H1 (cell line): ENCODE measurements around the gene CRB2. TPM values are rescaled to one million over a fixed set of nuclear protein-coding genes. Genes with fewer than 3 reads are reported as not detected.

Experiments
- CTCF ChIA-PET: fragments of 300-600 bp; sonication (Branson Sonifier 250); formaldehyde crosslinking; loops from one replicate; lab custom pipeline; 2021; ENCODE audit not compliant: partially characterized antibody; lab: Charles Lee
- POLR2A ChIA-PET: fragments of 300-600 bp; sonication (Branson Sonifier 250); formaldehyde crosslinking; loops from one replicate; lab custom pipeline; 2021; ENCODE audit warnings: inconsistent platforms; ENCODE audit not compliant: partially characterized antibody; lab: Charles Lee
- DNase-seq, 2 experiments: peaks; one replicate each; pipeline versions ENCODE4 v3.0.0 to v3.0.0-alpha.2; 2010 to 2022; ENCODE audit warnings: low spot score in 2 of 2, low read depth in 1 of 2, mixed read lengths in 1 of 2
- FAIRE-seq: peaks from 2 replicates; lab custom pipeline; 2011; peaks lifted over from hg19 to GRCh38; lab: Jason Lieb, UNC
- H2AFZ ChIP-seq: 2 replicates; pipeline ENCODE4 v1.8.1; 2012; ENCODE audit warnings: low read length, inconsistent platforms
- H2AK5ac ChIP-seq: 2 replicates; pipeline ENCODE4 v1.6.1; 2013; ENCODE audit warnings: low read depth, low read length
- H2BK120ac ChIP-seq: replicated peaks from 2 replicates; pipeline ENCODE3; 2013; ENCODE audit warnings: low read depth, low read length, inconsistent platforms
- H2BK12ac ChIP-seq: 2 replicates; pipeline ENCODE4 v1.6.1; 2013; ENCODE audit warnings: low read depth, low read length
- H2BK15ac ChIP-seq: 2 replicates; pipeline ENCODE4 v1.6.1; 2013; ENCODE audit warnings: low read length
- H2BK20ac ChIP-seq: 2 replicates; pipeline ENCODE4 v1.6.1; 2013; ENCODE audit warnings: low read length
- H2BK5ac ChIP-seq: 2 replicates; pipeline ENCODE4 v1.6.1; 2013; ENCODE audit warnings: low read depth, low read length
- H3K14ac ChIP-seq: 2 replicates; pipeline ENCODE4 v1.6.1; 2013; ENCODE audit warnings: inconsistent platforms; ENCODE audit not compliant: insufficient read length
- H3K18ac ChIP-seq: 2 replicates; pipeline ENCODE4 v1.6.1; 2013; ENCODE audit warnings: low read length; ENCODE audit errors: extremely low read depth
- H3K23ac ChIP-seq: 2 replicates; pipeline ENCODE4 v1.6.1; 2013; ENCODE audit warnings: inconsistent platforms; ENCODE audit not compliant: insufficient read length
- H3K23me2 ChIP-seq: 2 replicates; pipeline ENCODE4 v1.6.1; 2013; ENCODE audit warnings: low read depth, low read length
- H3K27ac ChIP-seq: 2 replicates; pipeline ENCODE4 v1.6.1; 2011; ENCODE audit warnings: low read depth, low read length, inconsistent platforms
- H3K27me3 ChIP-seq, 4 experiments: replicated peaks in 1 of 4; 1 replicate in 1 of 4; 2 replicates in 3 of 4; pipeline versions ENCODE4 v1.6.1 to v1.8.1; 2011 to 2013; ENCODE audit warnings: low read length in 3 of 4, mild to moderate bottlenecking in 3 of 4, inconsistent platforms in 2 of 4, mixed read lengths in 2 of 4, moderate library complexity in 1 of 4; ENCODE audit not compliant: control insufficient read depth in 3 of 4, insufficient read depth in 3 of 4; ENCODE audit errors: extremely low read depth in 1 of 4
- H3K36me3 ChIP-seq, 4 experiments: 2 replicates each; pipeline versions ENCODE4 v1.6.1 to v1.8.1; 2011 to 2013; ENCODE audit warnings: mild to moderate bottlenecking in 4 of 4, low read length in 3 of 4, moderate library complexity in 2 of 4, control low read depth in 1 of 4, inconsistent platforms in 1 of 4; ENCODE audit not compliant: insufficient read depth in 4 of 4, control insufficient read depth in 2 of 4
- H3K4ac ChIP-seq: replicated peaks from 2 replicates; pipeline ENCODE3; 2013; ENCODE audit warnings: low read length, low read depth, mixed read lengths, inconsistent platforms; ENCODE audit not compliant: insufficient read length
- H3K4me1 ChIP-seq, 4 experiments: replicated peaks in 1 of 4; 1 replicate in 1 of 4; 2 replicates in 3 of 4; pipeline versions ENCODE4 v1.6.1 to v1.8.1; 2011 to 2013; ENCODE audit warnings: low read length in 3 of 4, inconsistent platforms in 2 of 4, mixed read lengths in 1 of 4; ENCODE audit not compliant: insufficient read depth in 4 of 4, control insufficient read depth in 3 of 4
- H3K4me2 ChIP-seq, 2 experiments: 2 replicates each; pipeline versions ENCODE4 v1.6.1 to v1.8.1; 2011 to 2013; ENCODE audit warnings: low read depth in 2 of 2, low read length in 2 of 2, control low read depth in 1 of 2, inconsistent platforms in 1 of 2, mild to moderate bottlenecking in 1 of 2; ENCODE audit not compliant: insufficient read depth in 1 of 2
- H3K4me3 ChIP-seq, 4 experiments: fragments of 200-600, 300-600 bp in 1 of 4; sonication (generic), shearing (Covaris generic), sonication (Bioruptor Twin) in 1 of 4; 2 replicates each; pipeline versions ENCODE4 v1.5.1 to v1.8.1; 2011 to 2016; ENCODE audit warnings: low read length in 4 of 4, low read depth in 3 of 4, control low read depth in 2 of 4, inconsistent platforms in 2 of 4, mild to moderate bottlenecking in 2 of 4, mixed read lengths in 1 of 4, moderate library complexity in 1 of 4; ENCODE audit not compliant: insufficient read depth in 2 of 4; ENCODE audit errors: extremely low read depth in 1 of 4
- H3K56ac ChIP-seq: replicated peaks from 2 replicates; pipeline ENCODE3; 2013; ENCODE audit warnings: low read depth, mild to moderate bottlenecking, mixed read lengths, low read length, inconsistent platforms; ENCODE audit not compliant: insufficient read length
- H3K79me1 ChIP-seq: 2 replicates; pipeline ENCODE4 v1.6.1; 2013; ENCODE audit warnings: low read depth, low read length, control low read depth
- H3K79me2 ChIP-seq, 2 experiments: 2 replicates each; pipeline versions ENCODE4 v1.6.1 to v1.8.1; 2012 to 2013; ENCODE audit warnings: low read length in 2 of 2, mild to moderate bottlenecking in 2 of 2, inconsistent platforms in 1 of 2; ENCODE audit not compliant: insufficient read depth in 2 of 2, control insufficient read depth in 1 of 2
- H3K9ac ChIP-seq, 4 experiments: replicated peaks in 1 of 4; 1 replicate in 1 of 4; 2 replicates in 3 of 4; pipeline versions ENCODE4 v1.6.1 to v1.8.1; 2011 to 2013; ENCODE audit warnings: low read depth in 3 of 4, low read length in 3 of 4, control low read depth in 2 of 4, mild to moderate bottlenecking in 2 of 4, moderate library complexity in 2 of 4, inconsistent platforms in 1 of 4; ENCODE audit errors: extremely low read depth in 1 of 4
- H3K9me3 ChIP-seq, 2 experiments: 2 replicates each; pipeline versions ENCODE4 v1.6.1 to v1.8.1; 2012 to 2013; ENCODE audit warnings: mild to moderate bottlenecking in 2 of 2, moderate library complexity in 2 of 2, control low read depth in 1 of 2, inconsistent platforms in 1 of 2, low read depth in 1 of 2, low read length in 1 of 2, mixed read lengths in 1 of 2; ENCODE audit not compliant: insufficient read depth in 2 of 2
- H4K20me1 ChIP-seq, 2 experiments: replicated peaks in 1 of 2; 2 replicates each; pipeline versions ENCODE3 to v1.8.1; 2011 to 2013; ENCODE audit warnings: inconsistent platforms in 2 of 2, low read length in 2 of 2, mild to moderate bottlenecking in 1 of 2; ENCODE audit not compliant: insufficient read depth in 2 of 2, control insufficient read depth in 1 of 2
- H4K5ac ChIP-seq: 2 replicates; pipeline ENCODE4 v1.6.1; 2013; ENCODE audit warnings: low read length, low read depth, mixed read lengths, inconsistent platforms; ENCODE audit not compliant: insufficient read length
- H4K8ac ChIP-seq: 2 replicates; pipeline ENCODE4 v1.8.0; 2013; ENCODE audit warnings: mild to moderate bottlenecking, moderate library complexity, low read length, inconsistent platforms; ENCODE audit not compliant: insufficient read depth; ENCODE audit errors: extremely low read depth
- H4K91ac ChIP-seq: replicated peaks from 2 replicates; pipeline ENCODE3; 2013; ENCODE audit warnings: low read length, mixed read lengths, inconsistent platforms; ENCODE audit not compliant: insufficient read length
- BRCA1 ChIP-seq: IDR thresholded peaks from 2 replicates; pipeline ENCODE4 v1.6.1; 2012; ENCODE audit warnings: low read depth, low read length, improper control_type of control experiment
- CBX8 ChIP-seq: fragments of 300-800, 300-1000 bp; sonication (generic); IDR thresholded peaks from 2 replicates; pipeline ENCODE4 v1.7.1; 2016; ENCODE audit warnings: low read depth, low read length, borderline replicate concordance
- CEBPB ChIP-seq: IDR thresholded peaks from 2 replicates; pipeline ENCODE4 v1.6.1; 2012; ENCODE audit warnings: low read depth, low read length
- CHD1 ChIP-seq: IDR thresholded peaks from 2 replicates; pipeline ENCODE4 v1.6.1; 2012; ENCODE audit warnings: low read depth, low read length, improper control_type of control experiment
- CREB1 ChIP-seq: IDR thresholded peaks from 2 replicates; pipeline ENCODE4 v1.6.1; 2012; ENCODE audit warnings: inconsistent platforms
- CTBP2 ChIP-seq: IDR thresholded peaks from 2 replicates; pipeline ENCODE4 v1.7.0; 2011; ENCODE audit warnings: borderline replicate concordance, mild to moderate bottlenecking, moderate library complexity, mixed read lengths, low read length; ENCODE audit not compliant: insufficient read depth, insufficient read length
- FOSL1 ChIP-seq: IDR thresholded peaks from 2 replicates; pipeline ENCODE4 v1.6.1; 2011; ENCODE audit warnings: mild to moderate bottlenecking, low read depth, low read length, moderate library complexity; ENCODE audit not compliant: insufficient read depth
- HDAC6 ChIP-seq: IDR thresholded peaks from one replicate; pipeline ENCODE4 v1.7.1; 2012; ENCODE audit warnings: low read depth, mild to moderate bottlenecking, inconsistent platforms, low read length, moderate library complexity
- SIX5 ChIP-seq: IDR thresholded peaks from 2 replicates; pipeline ENCODE4 v1.6.1; 2011; ENCODE audit warnings: mild to moderate bottlenecking, low read depth, low read length
- SP2 ChIP-seq: IDR thresholded peaks from 2 replicates; pipeline ENCODE4 v1.6.1; 2012; ENCODE audit warnings: mild to moderate bottlenecking, low read length, inconsistent platforms
- SP4 ChIP-seq: IDR thresholded peaks from 2 replicates; pipeline ENCODE4 v1.6.1; 2012; ENCODE audit warnings: low read length, inconsistent platforms
- SUZ12 ChIP-seq: fragments of 200-600 bp; sonication (generic); IDR thresholded peaks from 2 replicates; pipeline ENCODE4 v1.6.1; 2012; ENCODE audit warnings: mild to moderate bottlenecking, inconsistent platforms, low read length, moderate library complexity, mixed read lengths
- WGBS, 2 experiments: shearing (Covaris generic) in 1 of 2; methylation state at CpG; one replicate each; pipeline versions ENCODE4 v1.1.6 to v1.1.7; 2013 to 2015; ENCODE audit warnings: low lambda C conversion rate in 2 of 2, mixed read lengths in 2 of 2, inconsistent platforms in 1 of 2, low coverage in 1 of 2, missing lambda C conversion rate in 1 of 2; ENCODE audit not compliant: insufficient replicate concordance in 2 of 2, insufficient coverage in 1 of 2, insufficient read length in 1 of 2; ENCODE audit errors: extremely low coverage in 1 of 2, missing lambda C conversion rate in 1 of 2; 5-methylcytosine and 5-hydroxymethylcytosine counted together
- polyA plus RNA-seq, 7 experiments: library from polyadenylated mRNA; depleted of rRNA in 3 of 7; stranded (reverse) in 5 of 7; unstranded in 2 of 7; fragments of >200 nt in 5 of 7; fragments of 200-250 nt in 2 of 7; gene quantifications; 1 replicate in 5 of 7; 2 replicates in 1 of 7; 4 replicates in 1 of 7; pipeline versions ENCODE4 v1.2.1 to v1.2.3, GENCODE V29; 2011 to 2013; ENCODE audit warnings: missing spikeins in 2 of 7, mixed read lengths in 2 of 7
- total RNA-seq: library from RNA; stranded (reverse); fragmentation: NEBNext Ultra II Directional; extraction: Animal tissue kit (Norgen Biotek cat#: 25700); gene quantifications from 2 replicates; pipeline ENCODE4 v1.2.1, GENCODE V29; 2021

Gene CRB2
- total and polyA plus RNA-seq, 2 of the 8 experiments (the other 6 are each of a cell fraction or from before 2014, with no cell fraction given), result 4.0 to 8.4 TPM

DNA sequence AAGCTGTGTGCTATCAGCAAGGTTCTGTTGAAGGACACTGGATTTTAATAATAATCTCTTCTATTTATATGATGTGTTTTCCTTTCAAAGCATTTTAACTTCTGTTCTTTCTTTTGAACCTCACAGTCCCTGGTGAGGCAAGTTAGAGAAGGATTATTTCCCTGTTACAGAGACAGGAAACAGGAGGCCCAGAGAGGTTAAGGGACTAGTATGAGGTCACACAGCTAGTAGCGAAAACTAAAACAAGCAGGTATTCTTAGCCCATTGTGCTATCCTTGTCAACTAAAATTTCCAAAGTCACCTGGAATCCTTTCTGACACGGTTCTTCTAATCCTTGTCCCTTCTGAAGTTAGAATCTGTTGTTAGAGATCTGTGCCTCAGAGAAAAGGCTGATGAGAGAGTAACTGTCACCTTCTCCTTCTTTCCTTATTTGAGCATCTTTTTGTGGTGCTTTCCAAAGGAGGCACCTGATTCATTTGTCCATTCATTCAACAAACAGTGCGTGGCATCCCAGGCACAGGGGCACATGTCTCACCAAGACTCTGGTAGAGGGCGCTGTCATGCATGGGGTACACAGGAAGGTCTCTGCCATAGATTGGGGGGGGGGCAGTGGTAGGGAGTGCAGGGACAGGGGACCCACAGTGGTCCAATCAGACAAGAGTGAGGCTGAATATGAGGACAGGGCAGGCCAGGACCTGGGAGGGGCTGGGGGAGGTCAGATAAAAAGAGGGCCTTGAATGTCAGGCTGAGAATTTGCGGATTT, 61.5 kb downstream of the CRB2 start:
- WGBS, 2 experiments, result 89% methylated on average over 5 of the region's 5 CpGs; no CpG with 5 or more reads in 1 of the 2 experiments
- no peak for TF ChIP-seq CTBP2
- TF ChIP-seq HDAC6, result no peak
- TF ChIP-seq CREB1, result no peak
- TF ChIP-seq BRCA1, result no peak
- no peak for TF ChIP-seq CBX8
- no peak for TF ChIP-seq FOSL1
- no peak for TF ChIP-seq SP4
- no peak for TF ChIP-seq CHD1
- TF ChIP-seq SP2, result no peak
- no peak for TF ChIP-seq SIX5
- TF ChIP-seq CEBPB, result no peak
- TF ChIP-seq SUZ12, result no peak

More for the DNA sequence above, 61.5 kb downstream of the CRB2 start:
- POLR2A ChIA-PET, result no interaction called here
- Histone ChIP-seq H3K79me1 (no peaks in the 10 kb centered on the region), H3K14ac (no peak overlapping the region), H3K27me3 (no peaks in the 10 kb centered on the region), H3K56ac (no peak overlapping the region), H3K9ac (no peak overlapping the region), H2BK5ac (no peak overlapping the region), H2AK5ac (no peak overlapping the region), H4K8ac (no peak overlapping the region), H3K4me1 (peaks cover 5 to 14% (median 8%) of the 10 kb centered on the region in 4 experiments), H3K23ac (no peak overlapping the region), H3K4me3 (no peak overlapping the region), H4K5ac (no peak overlapping the region), H3K4ac (no peak overlapping the region), H3K36me3 (no peaks in the 10 kb centered on the region), H4K91ac (no peak overlapping the region), H3K23me2 (no peaks in the 10 kb centered on the region), H3K9me3 (no peaks in the 10 kb centered on the region), H2BK120ac (no peak overlapping the region), H3K4me2 (no peak overlapping the region), H3K18ac (no peak overlapping the region), H2AFZ (no peak overlapping the region), H2BK20ac (no peak overlapping the region), H3K79me2 (no peaks in the 10 kb centered on the region), H2BK12ac (no peak overlapping the region), H4K20me1 (no peaks in the 10 kb centered on the region), H2BK15ac (no peak overlapping the region), H3K27ac (no peak overlapping the region)
- FAIRE-seq (no peak), DNase-seq (no peak)
- CTCF ChIA-PET, result interaction anchor here (0.7 to 2.8 kb wide), 8 partner anchors 14 to 261 kb away, joined by 3 to 13 read pairs (median 5); no protein-coding TSS in a partner anchor
